HepG2 (cell line): Measurements from ENCODE around the gene L3MBTL1. TPM values are rescaled to one million over a fixed set of nuclear protein-coding genes. Genes with fewer than 3 reads are reported as not detected.
A peak's percentile ranks its signal among the peaks of the same experiment; 100 is the strongest.

ENCODE experiments used
- ATAC-seq: fragments of 200-7000 bp; cut with Tn5 transposase; 3 replicates; pipeline ENCODE4 v1.9.1; 2020; ENCODE audit warnings: mild to moderate bottlenecking, moderate library complexity
- BruUV-seq: library from RNA; stranded (reverse); fragments of 400-500 nt; replicated peaks from 2 replicates; lab custom pipeline; 2021; lab: Mats Ljungman, UMichigan
- CTCF ChIA-PET: fragments of 300-600 bp; formaldehyde crosslinking; extraction: SDS; loops from one replicate; lab custom pipeline; 2021; ENCODE audit warnings: low total read pairs, inconsistent platforms, low intra/inter-chr PET ratio; lab: Yijun Ruan, JAX
- POLR2A ChIA-PET: fragments of 350-600 bp; sonication (Branson Sonifier 250); formaldehyde crosslinking; loops from one replicate; lab custom pipeline; 2020; ENCODE audit warnings: antibody characterized with exemption, inconsistent platforms; lab: Yijun Ruan, JAX
- DNase-seq: peaks from one replicate; pipeline ENCODE4 v3.0.0-alpha.2; 2015; ENCODE audit warnings: low spot score
- FAIRE-seq: peaks from 3 replicates; lab custom pipeline; 2011; peaks lifted over from hg19 to GRCh38; lab: Jason Lieb, UNC
- H2AFZ ChIP-seq: one replicate; pipeline ENCODE4 v1.6.1; 2011; ENCODE audit warnings: low read length, inconsistent platforms
- H3K27ac ChIP-seq: fragments of 300-600 bp; 3 replicates; pipeline ENCODE4 v1.8.0; 2011; ENCODE audit warnings: mixed run types, mild to moderate bottlenecking, mixed read lengths, low read length, inconsistent platforms; ENCODE audit not compliant: insufficient read depth; ENCODE audit errors: extremely low read length
- H3K27me3 ChIP-seq, 2 experiments: fragments of 200-600 bp in 1 of 2; 2 replicates in 1 of 2; 3 replicates in 1 of 2; pipeline versions ENCODE4 v1.6.0 to v1.8.0; 2011; ENCODE audit warnings: low read length in 2 of 2, mild to moderate bottlenecking in 2 of 2, moderate library complexity in 2 of 2, inconsistent platforms in 1 of 2; ENCODE audit not compliant: insufficient read depth in 2 of 2, control insufficient read depth in 1 of 2
- H3K36me3 ChIP-seq, 2 experiments: fragments of 200-600 bp in 1 of 2; replicated peaks in 1 of 2; 2 replicates in 1 of 2; 3 replicates in 1 of 2; pipeline versions ENCODE4 v1.5.1 to v1.8.0; 2011; ENCODE audit warnings: low read length in 2 of 2, inconsistent platforms in 1 of 2; ENCODE audit not compliant: insufficient read depth in 2 of 2, control insufficient read depth in 1 of 2
- H3K4me1 ChIP-seq: 2 replicates; pipeline ENCODE4 v1.5.1; 2012; ENCODE audit warnings: low read length, inconsistent platforms; ENCODE audit not compliant: insufficient read depth
- H3K4me2 ChIP-seq: 2 replicates; pipeline ENCODE4 v1.6.0; 2011; ENCODE audit warnings: low read depth, low read length, inconsistent platforms
- H3K4me3 ChIP-seq, 3 experiments: fragments of 200-600 bp in 1 of 3; sonication (generic), shearing (Covaris generic) in 1 of 3; replicated peaks in 1 of 3; 2 replicates each; pipeline ENCODE4 v1.5.1; 2011 to 2016; ENCODE audit warnings: low read length in 3 of 3, inconsistent platforms in 2 of 3, low read depth in 2 of 3, mild to moderate bottlenecking in 2 of 3, control low read depth in 1 of 3, mixed read lengths in 1 of 3; ENCODE audit not compliant: insufficient read depth in 1 of 3
- H3K79me2 ChIP-seq: one replicate; pipeline ENCODE4 v1.6.1; 2011; ENCODE audit warnings: low read length, inconsistent platforms; ENCODE audit not compliant: insufficient read depth
- H3K9ac ChIP-seq: 2 replicates; pipeline ENCODE4 v1.6.0; 2011; ENCODE audit warnings: mild to moderate bottlenecking, low read depth, low read length, inconsistent platforms; ENCODE audit not compliant: insufficient read depth
- H3K9me3 ChIP-seq: 2 replicates; pipeline ENCODE4 v1.5.1; 2012; ENCODE audit warnings: mild to moderate bottlenecking, low read length
- H4K20me1 ChIP-seq: 2 replicates; pipeline ENCODE4 v1.6.0; 2011; ENCODE audit warnings: inconsistent platforms, mild to moderate bottlenecking, low read length, moderate library complexity; ENCODE audit not compliant: insufficient read depth
- HINFP ChIP-seq: sonication (generic); formaldehyde crosslinking; IDR thresholded peaks from 2 replicates; pipeline ENCODE4 v1.4.0; 2020; ENCODE audit warnings: low read depth, mild to moderate bottlenecking, missing genetic modification reagents
- NFATC3 ChIP-seq: sonication (generic); formaldehyde crosslinking; IDR thresholded peaks from 2 replicates; pipeline ENCODE4 v1.5.1; 2020; ENCODE audit warnings: mild to moderate bottlenecking, missing genetic modification reagents
- PHF21A ChIP-seq: sonication (generic); formaldehyde crosslinking; IDR thresholded peaks from 2 replicates; pipeline ENCODE4 v1.5.0; 2020; ENCODE audit warnings: mild to moderate bottlenecking, missing genetic modification reagents
- TBX2 ChIP-seq: sonication (generic); formaldehyde crosslinking; IDR thresholded peaks from 2 replicates; pipeline ENCODE4 v1.5.0; 2020; ENCODE audit warnings: missing genetic modification reagents, mild to moderate bottlenecking, borderline replicate concordance
- TRIM24 ChIP-seq: sonication (generic); formaldehyde crosslinking; IDR thresholded peaks from 2 replicates; pipeline ENCODE4 v1.8.0; 2022; ENCODE audit warnings: mild to moderate bottlenecking, missing genetic modification reagents
- ZBTB8A ChIP-seq: sonication (generic); formaldehyde crosslinking; IDR thresholded peaks from 2 replicates; pipeline ENCODE4 v1.4.0; 2020; ENCODE audit warnings: mild to moderate bottlenecking, low read depth, missing genetic modification reagents, borderline replicate concordance
- ZC3H4 ChIP-seq: sonication (generic); formaldehyde crosslinking; IDR thresholded peaks from 2 replicates; pipeline ENCODE4 v1.4.0; 2020; ENCODE audit warnings: missing genetic modification reagents, borderline replicate concordance
- ZGPAT ChIP-seq: IDR thresholded peaks from 2 replicates; pipeline ENCODE4 v1.6.1; 2016; ENCODE audit warnings: mild to moderate bottlenecking
- whole genome bisulfite sequencing: methylation state at CpG from one replicate; pipeline ENCODE4 v1.1.6; 2017; ENCODE audit warnings: low lambda C conversion rate; 5-methylcytosine and 5-hydroxymethylcytosine counted together
- in situ Hi-C: cut with HindIII; loops from 2 replicates; pipeline ENCODE4 v1.10.0; 2017; ENCODE audit warnings: low pct_unique_long_range_greater_than_20kb; ENCODE audit not compliant: extremely low pct_ligation_motif_present
- intact Hi-C: fragments of 100-400 bp; cut with micrococcal nuclease; formaldehyde crosslinking; loops from one replicate; pipeline ENCODE4 v1.10.0; 2022; ENCODE audit not compliant: unreplicated experiment
- polyA plus RNA-seq, 8 experiments: library from polyadenylated mRNA; depleted of rRNA in 3 of 8; stranded (reverse) in 7 of 8; unstranded in 1 of 8; fragments of >200 nt; fragmentation: Illumina TruSeq in 4 of 8; extraction: Trizol in 4 of 8; gene quantifications; 2 replicates each; pipeline versions ENCODE4 v1.2.1 to v1.2.3, GENCODE V29; 2011 to 2016; ENCODE audit warnings: low read depth in 4 of 8, missing spikeins in 1 of 8, mixed read lengths in 1 of 8; ENCODE audit not compliant: insufficient read depth in 1 of 8
- total RNA-seq, 5 experiments: library from RNA; depleted of rRNA; stranded (reverse); fragments of >200 nt; fragmentation: Illumina TruSeq; extraction: Trizol; gene quantifications; 2 replicates each; pipeline ENCODE4 v1.2.3, GENCODE V29; 2016; ENCODE audit warnings: low read depth in 1 of 5
- TF ChIP-seq, protein P1 (sequence below): sonication (generic); formaldehyde crosslinking; IDR thresholded peaks from 2 replicates; pipeline ENCODE4 v1.8.1; 2023; ENCODE audit warnings: mild to moderate bottlenecking, missing genetic modification reagents
- TF ChIP-seq, protein P2 (sequence below), 2 experiments: sonication (generic) in 1 of 2; formaldehyde crosslinking in 1 of 2; IDR thresholded peaks; 2 replicates each; pipeline versions ENCODE4 v1.4.0 to v1.6.1; 2016 to 2020; ENCODE audit warnings: borderline replicate concordance in 1 of 2, low read depth in 1 of 2, mild to moderate bottlenecking in 1 of 2, missing genetic modification reagents in 1 of 2

Gene L3MBTL1
- total and polyA plus RNA-seq, 2 of the 13 experiments (the other 11 are each of a cell fraction or from before 2014, with no cell fraction given): 9.0 to 17.8 TPM

GRCh38 chr20:43583133-43583864, 75.8 kb downstream of the L3MBTL1 start:
- CTCF ChIA-PET: no interaction called here
- H3K4me3 ChIP-seq: no peak overlapping the region
- in situ Hi-C loops (no loop called here), intact Hi-C loops (loop anchor here (1.0 kb wide), 1 partner anchor 52 kb away; no protein-coding TSS in a partner anchor)
- H3K9ac ChIP-seq: no peak overlapping the region
- no peaks in the 10 kb centered on the region for H3K79me2 ChIP-seq
- peak overlapping the region; percentile 46 for H3K27ac ChIP-seq
- ATAC-seq: peak; percentile 15; the same call in 1 of the 3 replicates
- POLR2A ChIA-PET: interaction anchor here (0.6 to 4.9 kb wide), 8 partner anchors 12 to 126 kb away, joined by 3 to 92 read pairs (median 4); partner anchors contain the start of genes SGK2 and SRSF6
- H3K4me1 ChIP-seq: peaks cover 35% of the 10 kb centered on the region
- H4K20me1 ChIP-seq: no peaks in the 10 kb centered on the region
- H2AFZ ChIP-seq: no peak overlapping the region
- H3K36me3 ChIP-seq: 0 out of 5 replicates have a peak, but pooled peaks cover 0 to 3% of the 10 kb centered on the region in 2 experiments
- 78% methylated on average over 7 of the region's 7 CpGs for WGBS
- H3K9me3 ChIP-seq: no peaks in the 10 kb centered on the region
- no TSS peak for BruUV-seq
- no peaks in the 10 kb centered on the region for H3K27me3 ChIP-seq
- no peak for FAIRE-seq
- no peak overlapping the region for H3K4me2 ChIP-seq
- no peak for DNase-seq
- TF ChIP-seq, protein P1, sequence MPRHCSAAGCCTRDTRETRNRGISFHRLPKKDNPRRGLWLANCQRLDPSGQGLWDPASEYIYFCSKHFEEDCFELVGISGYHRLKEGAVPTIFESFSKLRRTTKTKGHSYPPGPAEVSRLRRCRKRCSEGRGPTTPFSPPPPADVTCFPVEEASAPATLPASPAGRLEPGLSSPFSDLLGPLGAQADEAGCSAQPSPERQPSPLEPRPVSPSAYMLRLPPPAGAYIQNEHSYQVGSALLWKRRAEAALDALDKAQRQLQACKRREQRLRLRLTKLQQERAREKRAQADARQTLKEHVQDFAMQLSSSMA: 0 out of 2 replicates have a peak, but pooled peaks have one; percentile 37
- TF ChIP-seq, protein P2, sequence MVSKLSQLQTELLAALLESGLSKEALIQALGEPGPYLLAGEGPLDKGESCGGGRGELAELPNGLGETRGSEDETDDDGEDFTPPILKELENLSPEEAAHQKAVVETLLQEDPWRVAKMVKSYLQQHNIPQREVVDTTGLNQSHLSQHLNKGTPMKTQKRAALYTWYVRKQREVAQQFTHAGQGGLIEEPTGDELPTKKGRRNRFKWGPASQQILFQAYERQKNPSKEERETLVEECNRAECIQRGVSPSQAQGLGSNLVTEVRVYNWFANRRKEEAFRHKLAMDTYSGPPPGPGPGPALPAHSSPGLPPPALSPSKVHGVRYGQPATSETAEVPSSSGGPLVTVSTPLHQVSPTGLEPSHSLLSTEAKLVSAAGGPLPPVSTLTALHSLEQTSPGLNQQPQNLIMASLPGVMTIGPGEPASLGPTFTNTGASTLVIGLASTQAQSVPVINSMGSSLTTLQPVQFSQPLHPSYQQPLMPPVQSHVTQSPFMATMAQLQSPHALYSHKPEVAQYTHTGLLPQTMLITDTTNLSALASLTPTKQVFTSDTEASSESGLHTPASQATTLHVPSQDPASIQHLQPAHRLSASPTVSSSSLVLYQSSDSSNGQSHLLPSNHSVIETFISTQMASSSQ (IDR thresholded peaks at IDR 0.05; ENCODE audit: low read depth): no peak
- TF ChIP-seq, protein P2 (CRISPR knock-in tag; IDR thresholded peaks at IDR 0.05; ENCODE audit: borderline replicate concordance): 0 out of 2 replicates have a peak, but pooled peaks have one; percentile 42
- TF ChIP-seq ZC3H4 (no peak), PHF21A (CRISPR knock-in tag) (0 out of 2 replicates have a peak, but pooled peaks have one; percentile 17), ZGPAT (CRISPR knock-in tag) (0 out of 2 replicates have a peak, but pooled peaks have one; percentile 7), NFATC3 (no peak), TBX2 (CRISPR knock-in tag) (0 out of 2 replicates have a peak, but pooled peaks have one; percentile 3), TRIM24 (CRISPR knock-in tag) (no peak), ZBTB8A (CRISPR knock-in tag) (no peak), HINFP (0 out of 2 replicates have a peak, but pooled peaks have one; percentile 25)
